GM12878 (cell line): ENCODE results near the gene PTPRD.

Source experiments
- CTCF ChIP-seq, 3 experiments: IDR thresholded peaks in 2 of 3; conservative IDR thresholded peaks in 1 of 3; 2 replicates each; pipeline ENCODE4 v1.5.1; 2011; ENCODE audit warnings: low read depth in 3 of 3, low read length in 3 of 3, mild to moderate bottlenecking in 3 of 3, control low read depth in 2 of 3, moderate library complexity in 2 of 3, inconsistent platforms in 1 of 3, mixed read lengths in 1 of 3; ENCODE audit not compliant: control insufficient read depth in 2 of 3, insufficient read depth in 1 of 3; ENCODE audit errors: extremely low read depth in 1 of 3
- FOXM1 ChIP-seq: IDR thresholded peaks from 2 replicates; pipeline ENCODE4 v1.6.1; 2012; ENCODE audit warnings: low read depth, mild to moderate bottlenecking, inconsistent platforms, low read length, moderate library complexity
- HDAC6 ChIP-seq: fragments of 200-600 bp; sonication (generic); IDR thresholded peaks from one replicate; pipeline ENCODE4 v1.8.0; 2017; ENCODE audit warnings: antibody characterized with exemption; ENCODE audit not compliant: unreplicated experiment
- JUNB ChIP-seq: IDR thresholded peaks from 2 replicates; pipeline ENCODE4 v1.6.1; 2016; ENCODE audit warnings: antibody characterized with exemption, mild to moderate bottlenecking
- KLF5 ChIP-seq: fragments of 450-650 bp; IDR thresholded peaks from 2 replicates; pipeline ENCODE4 v1.6.1; 2014; ENCODE audit warnings: mild to moderate bottlenecking; ENCODE audit not compliant: partially characterized antibody
- NFYB ChIP-seq: IDR thresholded peaks from 2 replicates; pipeline ENCODE4 v1.6.1; 2011; ENCODE audit warnings: low read depth, mild to moderate bottlenecking, low read length, improper control_type of control experiment, moderate library complexity; ENCODE audit not compliant: insufficient read depth
- POLR2A ChIP-seq: IDR thresholded peaks from 2 replicates; pipeline ENCODE4 v1.6.1; 2011; ENCODE audit warnings: low read depth, mild to moderate bottlenecking, low read length
- REST ChIP-seq: IDR thresholded peaks from 2 replicates; pipeline ENCODE4 v1.6.1; 2012; ENCODE audit warnings: mild to moderate bottlenecking, low read depth, low read length
- TF ChIP-seq, protein P1 (sequence below): IDR thresholded peaks from 2 replicates; pipeline ENCODE4 v1.6.1; 2012; ENCODE audit warnings: low read depth, low read length, improper control_type of control experiment

DNA sequence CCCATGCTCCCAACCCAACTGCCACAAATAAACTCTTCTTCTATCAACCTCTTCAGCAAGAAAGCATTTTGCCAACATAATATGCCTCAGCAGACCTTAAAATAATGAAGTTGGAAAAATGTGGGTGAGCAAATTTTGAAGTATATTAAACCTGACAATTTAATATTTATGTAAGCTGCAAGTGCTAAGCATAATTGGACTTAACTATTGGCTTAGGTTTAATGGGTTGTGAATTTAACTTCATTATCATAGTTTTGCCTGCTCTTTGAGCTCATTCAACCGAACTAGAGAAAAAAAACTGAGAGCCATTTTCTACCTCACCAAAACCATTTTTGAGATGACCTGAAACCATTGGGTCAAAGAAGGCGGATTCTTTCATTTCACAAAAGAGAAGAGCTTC lies 2007.7 kb downstream of the PTPRD start:
- TF ChIP-seq HDAC6 (no peak), NFYB (no peak), REST (no peak), CTCF (IDR thresholded peaks at IDR 0.05 in 2 of 3, conservative IDR thresholded peaks at IDR 0.05 in 1 of 3; ENCODE audit: control insufficient read depth in 2 of 3, extremely low read depth in 1 of 3, insufficient read depth in 1 of 3, low read depth in 3 of 3, low read length in 3 of 3) (no peak), JUNB (no peak), POLR2A (no peak), KLF5 (no peak), FOXM1 (no peak)
- TF ChIP-seq, protein P1, sequence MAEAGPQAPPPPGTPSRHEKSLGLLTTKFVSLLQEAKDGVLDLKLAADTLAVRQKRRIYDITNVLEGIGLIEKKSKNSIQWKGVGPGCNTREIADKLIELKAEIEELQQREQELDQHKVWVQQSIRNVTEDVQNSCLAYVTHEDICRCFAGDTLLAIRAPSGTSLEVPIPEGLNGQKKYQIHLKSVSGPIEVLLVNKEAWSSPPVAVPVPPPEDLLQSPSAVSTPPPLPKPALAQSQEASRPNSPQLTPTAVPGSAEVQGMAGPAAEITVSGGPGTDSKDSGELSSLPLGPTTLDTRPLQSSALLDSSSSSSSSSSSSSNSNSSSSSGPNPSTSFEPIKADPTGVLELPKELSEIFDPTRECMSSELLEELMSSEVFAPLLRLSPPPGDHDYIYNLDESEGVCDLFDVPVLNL, result no peak
